ENCODE data around the gene NDRG3.
"Not testable (repeated sequence)": the region's sequence is repeated elsewhere in the genome, so short reads cannot be mapped to it uniquely, and the experiment has no call there.

The NDRG3 gene

DNA sequence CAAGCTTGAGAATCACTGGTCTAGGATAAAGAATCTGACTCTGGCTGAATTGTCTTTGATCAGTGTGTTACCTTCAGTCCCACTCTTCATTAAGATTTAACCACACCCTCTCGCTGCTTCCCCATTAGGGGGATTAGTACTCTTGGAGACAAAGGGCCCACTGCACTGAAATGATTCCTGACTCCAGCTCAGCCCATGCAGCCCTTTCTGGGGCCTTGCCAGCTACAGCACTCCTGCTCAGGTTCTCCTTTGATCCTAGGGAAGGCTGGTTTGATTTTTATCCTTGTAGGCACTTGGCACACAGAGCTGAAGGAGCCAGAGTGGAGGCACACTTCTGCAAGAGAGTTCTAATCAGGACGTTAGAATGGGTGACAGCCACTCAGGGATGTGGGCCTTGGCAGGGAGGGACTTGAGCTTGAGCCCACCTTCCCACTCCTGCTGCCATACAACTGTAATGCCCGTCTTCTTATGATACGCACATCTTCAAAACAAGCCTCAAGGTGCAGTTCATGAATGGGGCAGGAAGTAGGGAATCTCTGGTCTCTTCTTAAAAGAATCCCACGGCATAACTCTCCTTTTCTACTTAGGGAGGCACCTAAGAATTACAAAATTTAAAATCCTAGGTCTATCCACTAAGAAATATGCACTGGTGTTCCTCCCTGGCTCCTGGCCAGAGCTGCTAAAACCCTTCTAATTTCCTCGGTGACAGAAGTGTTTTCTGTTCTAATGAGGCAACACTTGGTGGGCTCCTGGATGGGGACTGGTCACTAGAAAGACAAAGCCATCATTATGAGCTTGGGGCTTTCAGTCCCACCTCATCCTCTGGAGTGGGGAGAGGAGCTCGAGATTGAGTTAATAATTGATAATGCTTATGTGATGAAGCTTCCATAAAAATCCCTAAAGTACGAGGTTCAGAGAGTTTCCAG lies 98.4 kb downstream of the NDRG3 start:
- FAIRE-seq = no peak
- DNase-seq (ENCODE audit: insufficient read length, low spot score) = no peak

- no peak for FAIRE-seq
- no peak for DNase-seq (ENCODE audit: insufficient read length, low spot score)
Measured at GRCh38 chr20:36646678-36647077, 99.2 kb downstream of the NDRG3 start.

DNA sequence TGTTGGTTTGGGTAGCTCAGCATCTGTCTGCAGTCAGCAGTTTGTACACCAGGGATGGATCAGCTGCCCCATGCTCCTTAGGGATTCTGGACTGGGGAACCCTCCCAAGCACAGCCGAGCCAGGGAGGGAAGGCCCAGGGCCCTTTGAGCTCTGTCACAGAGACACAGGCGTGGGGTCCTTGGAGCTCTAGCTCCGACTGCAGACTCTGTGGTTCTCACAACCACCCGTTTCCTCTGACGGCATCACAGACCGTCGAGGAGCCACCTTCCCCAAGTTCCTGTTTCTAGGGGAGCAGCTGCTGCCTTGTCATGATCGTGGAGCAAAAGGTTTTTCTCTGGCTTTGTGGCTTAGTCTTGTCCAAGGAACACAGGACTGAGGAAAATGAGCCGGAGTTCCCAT lies 99.9 kb downstream of the NDRG3 start, which contains the start of gene SLA2:
TSS of gene SLA2 (minus strand) at position 199 of the 400 bp plus-strand sequence. CDS start 4,861 bp downstream, outside the sequence.
- DNase-seq (ENCODE audit: insufficient read length, low spot score) (peak; percentile 41), FAIRE-seq (peak; percentile 51)

- DNase-seq (ENCODE audit: insufficient read length, low spot score) = no peak
- no peak for FAIRE-seq
Measured at GRCh38 chr20:36645353-36645752, 100.5 kb downstream of the NDRG3 start.

- FAIRE-seq = no peak
- no peak for DNase-seq (ENCODE audit: insufficient read length, low spot score)
Measured at GRCh38 chr20:36644706-36645095, 101.2 kb downstream of the NDRG3 start.

DNA sequence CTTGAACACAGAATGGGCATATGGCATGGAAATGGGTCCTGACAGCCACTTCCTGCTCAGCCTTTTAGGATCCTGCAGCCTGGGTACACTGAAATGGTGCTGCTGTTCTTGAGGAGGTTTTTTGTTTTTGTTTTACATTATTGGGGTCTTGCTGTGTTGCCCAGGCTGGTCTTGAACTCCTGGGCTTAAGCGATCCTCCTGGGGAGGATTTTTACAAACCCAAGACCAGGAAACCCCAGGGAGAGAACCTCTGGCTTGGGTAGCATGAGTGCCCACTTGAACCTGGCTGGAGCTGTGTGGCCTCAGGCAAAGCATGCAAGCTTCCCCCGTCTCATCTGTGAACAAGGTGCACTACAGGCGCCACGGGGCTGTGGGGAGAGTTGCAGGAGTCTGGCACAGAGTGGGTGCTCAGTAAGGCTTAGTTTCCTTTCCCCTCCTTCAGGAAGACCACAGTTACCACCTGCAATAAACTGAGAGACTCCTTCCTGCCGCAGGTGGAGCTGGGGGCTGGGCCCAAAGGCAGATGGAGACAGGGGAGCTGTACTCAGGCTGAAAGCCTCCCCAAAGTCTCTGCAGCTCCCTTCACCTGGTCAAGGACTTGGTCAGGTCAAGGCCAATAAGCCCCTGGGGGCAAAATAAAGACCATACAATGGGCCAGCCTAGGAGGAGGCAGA lies 101.7 kb downstream of the NDRG3 start:
- DNase-seq (ENCODE audit: insufficient read length, low spot score) (no peak), FAIRE-seq (no peak)

GRCh38 chr20:36642136-36642535 lies 103.8 kb downstream of the NDRG3 start:
- no peak for DNase-seq (ENCODE audit: insufficient read length, low spot score)
- no peak for FAIRE-seq

GRCh38 chr20:36641506-36641843 lies 104.4 kb downstream of the NDRG3 start:
- DNase-seq (ENCODE audit: insufficient read length, low spot score) = no peak
- no peak for FAIRE-seq

GRCh38 chr20:36638876-36639400 lies 107.0 kb downstream of the NDRG3 start:
- not testable (repeated sequence) for FAIRE-seq; DNase-seq (ENCODE audit: insufficient read length, low spot score)

DNA sequence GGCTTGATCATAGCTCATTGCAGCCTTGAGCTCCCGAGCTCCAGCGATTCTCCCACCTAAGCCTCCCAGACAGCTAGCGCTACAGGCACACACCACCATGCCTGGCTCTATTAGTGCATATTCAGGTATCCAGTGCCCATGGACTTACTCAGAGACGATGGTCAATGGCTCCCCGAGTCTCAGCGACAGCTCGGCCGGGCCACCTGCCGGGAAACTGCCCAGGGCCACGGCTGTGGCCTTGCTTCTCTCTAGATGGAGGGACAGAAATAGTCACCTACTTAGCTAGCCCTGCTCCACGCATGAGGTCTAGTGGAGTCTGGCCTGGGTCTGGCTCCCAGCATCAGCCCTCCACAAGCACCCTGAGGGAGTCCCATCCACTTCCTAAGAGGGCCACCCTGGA lies 111.5 kb downstream of the NDRG3 start:
- FAIRE-seq = no peak

GRCh38 chr20:36633285-36633772 lies 112.6 kb downstream of the NDRG3 start:
- DNase-seq (ENCODE audit: insufficient read length, low spot score) (no peak), FAIRE-seq (no peak)

More for the DNA sequence above, 111.5 kb downstream of the NDRG3 start:
- no peak for DNase-seq (ENCODE audit: insufficient read length, low spot score)

DNA sequence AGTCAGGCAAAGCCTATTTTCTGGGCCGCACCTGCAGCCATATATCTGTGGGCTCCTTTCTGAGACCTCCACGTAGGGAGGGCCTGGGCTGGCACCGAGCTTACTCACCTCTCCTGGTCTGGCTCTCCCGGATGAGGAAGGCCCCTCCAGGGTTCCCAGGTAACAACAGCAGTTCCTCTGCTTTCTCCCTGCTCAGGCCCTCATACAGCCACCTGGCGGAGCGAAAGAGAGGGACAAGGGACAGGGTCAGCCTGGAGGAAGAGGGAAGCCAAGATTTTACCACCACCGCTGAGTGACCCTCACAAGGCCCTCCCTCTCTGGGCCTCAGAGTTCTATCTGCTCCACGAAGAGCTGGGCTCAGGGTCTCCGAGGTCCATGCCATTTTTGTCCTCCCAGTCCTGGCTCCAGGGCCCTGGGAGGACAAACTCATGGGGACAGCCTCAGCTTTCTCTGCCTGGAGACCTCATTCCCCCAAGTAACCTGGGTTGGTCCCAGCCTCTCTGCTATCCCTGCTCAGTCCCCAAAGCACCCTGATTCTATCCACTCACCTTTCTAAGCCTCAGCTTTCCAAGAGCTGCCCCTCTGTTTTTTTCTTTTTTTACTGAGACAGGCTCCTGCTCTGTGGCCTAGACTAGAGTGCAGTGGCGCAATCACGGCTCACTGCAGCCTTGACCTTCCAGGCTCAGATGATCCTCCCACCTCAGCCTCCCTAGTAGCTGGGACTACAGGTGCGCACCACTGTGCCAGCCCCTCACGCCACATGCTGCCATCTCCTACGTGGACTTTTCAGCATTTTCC lies 113.2 kb downstream of the NDRG3 start:
- DNase-seq (ENCODE audit: insufficient read length, low spot score) = no peak
- no peak for FAIRE-seq

GRCh38 chr20:36632147-36632486 lies 113.8 kb downstream of the NDRG3 start:
- DNase-seq (ENCODE audit: insufficient read length, low spot score) = no peak
- FAIRE-seq = no peak

DNA sequence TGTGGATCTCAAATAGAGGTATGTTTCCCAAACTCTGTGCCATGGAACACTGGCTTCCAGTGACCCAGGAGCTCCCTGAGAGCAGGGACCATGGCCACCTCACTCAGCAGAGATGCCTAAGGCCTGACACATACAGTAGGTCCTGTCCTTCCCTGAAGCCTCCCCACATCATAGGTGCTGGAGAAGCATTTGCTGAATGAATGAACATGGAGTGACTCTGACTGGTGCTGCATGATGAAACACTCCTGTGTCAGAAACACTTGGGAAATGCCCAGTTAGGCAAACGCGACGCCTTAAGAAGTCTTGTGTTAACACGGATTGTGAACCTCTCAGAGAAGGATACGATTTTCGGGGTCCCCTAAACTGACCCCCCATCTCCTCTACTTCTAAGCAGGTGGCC lies 114.2 kb downstream of the NDRG3 start:
- DNase-seq (ENCODE audit: insufficient read length, low spot score) = no peak
- FAIRE-seq = no peak

- peak; percentile 47 for DNase-seq (ENCODE audit: insufficient read length, low spot score)
- FAIRE-seq = peak; percentile 90
Measured at GRCh38 chr20:36629719-36630681, 115.9 kb downstream of the NDRG3 start.

- DNase-seq (ENCODE audit: insufficient read length, low spot score) (no peak), FAIRE-seq (no peak)
Measured at GRCh38 chr20:36628076-36628475, 117.8 kb downstream of the NDRG3 start.

DNA sequence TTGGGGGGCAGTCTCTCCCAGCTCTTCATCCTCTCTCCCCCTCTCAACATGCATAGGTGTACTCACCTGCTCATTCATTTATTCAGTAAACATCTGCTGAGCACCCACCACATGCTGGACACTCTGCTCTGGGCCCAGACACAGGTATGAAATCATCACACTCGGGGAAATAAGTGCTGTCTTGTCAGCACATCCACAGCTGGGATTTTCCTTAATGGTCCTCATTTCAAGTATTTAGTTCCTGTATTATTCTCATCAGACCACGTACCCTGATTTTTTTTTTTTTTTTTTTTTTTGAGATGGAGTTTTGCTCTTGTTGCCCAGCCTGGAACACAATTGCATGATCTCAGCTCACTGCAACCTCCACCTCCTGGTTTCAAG lies 121.0 kb downstream of the NDRG3 start:
- FAIRE-seq (no peak), DNase-seq (ENCODE audit: insufficient read length, low spot score) (no peak)

GRCh38 chr20:36624068-36624943 lies 121.6 kb downstream of the NDRG3 start:
- no peak for FAIRE-seq
- no peak for DNase-seq (ENCODE audit: insufficient read length, low spot score)

GRCh38 chr20:36623444-36623843 lies 122.4 kb downstream of the NDRG3 start:
- DNase-seq (ENCODE audit: insufficient read length, low spot score) = no peak
- no peak for FAIRE-seq
